ACC112 (cell line): ENCODE results near the gene ZNF618.
"Not testable (repeated sequence)": the region's sequence is repeated elsewhere in the genome, so short reads cannot be mapped to it uniquely, and the experiment has no call there.

Source experiments
- H2AFZ ChIP-seq: fragments of 200-600 bp; sonication (generic); one replicate; pipeline ENCODE4 v1.6.0; 2017; ENCODE audit warnings: antibody characterized with exemption, low read length; ENCODE audit not compliant: unreplicated experiment
- H3K27ac ChIP-seq: fragments of 200-600 bp; sonication (generic); 2 replicates; pipeline ENCODE4 v1.5.1; 2014; ENCODE audit warnings: low read depth, mild to moderate bottlenecking, antibody characterized with exemption, low read length, moderate library complexity
- H3K27me3 ChIP-seq: fragments of 200-600 bp; sonication (generic); 2 replicates; pipeline ENCODE4 v1.6.1; 2014; ENCODE audit warnings: mild to moderate bottlenecking, antibody characterized with exemption, low read length, moderate library complexity, mixed read lengths; ENCODE audit not compliant: insufficient read depth
- H3K36me3 ChIP-seq: fragments of 200-600 bp; sonication (generic); 2 replicates; pipeline ENCODE4 v1.6.1; 2016; ENCODE audit warnings: mild to moderate bottlenecking, antibody characterized with exemption, low read length, moderate library complexity, mixed read lengths; ENCODE audit not compliant: insufficient read depth
- H3K4me1 ChIP-seq: fragments of 200-600 bp; sonication (generic); one replicate; pipeline ENCODE4 v1.6.1; 2016; ENCODE audit warnings: low read length, mixed read lengths; ENCODE audit not compliant: insufficient read depth, unreplicated experiment, control insufficient read depth
- H3K4me3 ChIP-seq: fragments of 200-600 bp; sonication (generic); 2 replicates; pipeline ENCODE4 v1.5.1; 2014; ENCODE audit warnings: mild to moderate bottlenecking, low read depth, low read length
- H3K79me2 ChIP-seq: fragments of 200-600 bp; sonication (generic); one replicate; pipeline ENCODE4 v1.6.0; 2016; ENCODE audit warnings: low read length; ENCODE audit not compliant: control insufficient read depth, unreplicated experiment, insufficient read depth

ZNF618 gene

GRCh38 chr9:114078021-114078780 lies 202.1 kb downstream of the ZNF618 start, which contains the start of gene AMBP:
AMBP (minus strand) TSS chr9:114078300; CDS start chr9:114078209, 91 bp downstream.
- Histone ChIP-seq H3K27me3 (peaks cover 26% of the 10 kb centered on the region), H2AFZ (no peak within 1 kb of the TSS), H3K27ac (no peak within 1 kb of the TSS), H3K36me3 (no peaks in the 10 kb centered on the region), H3K79me2 (no peaks in the 10 kb centered on the region), H3K4me3 (no peak within 1 kb of the TSS), H3K4me1 (no peaks in the 10 kb centered on the region)

- H3K27ac ChIP-seq: no peak overlapping the region
These were observed 202.7 kb downstream of the ZNF618 start for GRCh38 chr9:114078781-114079156.

GRCh38 chr9:114080195-114080772 lies 204.2 kb downstream of the ZNF618 start:
- Histone ChIP-seq H3K27ac (no peak overlapping the region), H3K4me3 (no peak overlapping the region), H2AFZ (no peak overlapping the region), H3K27me3 (peaks cover 17% of the 10 kb centered on the region), H3K79me2 (no peaks in the 10 kb centered on the region), H3K36me3 (no peaks in the 10 kb centered on the region), H3K4me1 (no peaks in the 10 kb centered on the region)

More at GRCh38 chr9:114078781-114079156, 202.7 kb downstream of the ZNF618 start:
- no peaks in the 10 kb centered on the region for H3K36me3 ChIP-seq
- no peak overlapping the region for H3K4me3 ChIP-seq
- no peaks in the 10 kb centered on the region for H3K4me1 ChIP-seq
- no peaks in the 10 kb centered on the region for H3K79me2 ChIP-seq
- H3K27me3 ChIP-seq: peaks cover 26% of the 10 kb centered on the region
- no peak overlapping the region for H2AFZ ChIP-seq

GRCh38 chr9:114080773-114081440 lies 204.8 kb downstream of the ZNF618 start:
- no peak overlapping the region for H3K4me3 ChIP-seq
- no peaks in the 10 kb centered on the region for H3K79me2 ChIP-seq
- no peak overlapping the region for H3K27ac ChIP-seq
- no peaks in the 10 kb centered on the region for H3K4me1 ChIP-seq
- H2AFZ ChIP-seq: no peak overlapping the region
- peaks cover 11% of the 10 kb centered on the region; the same call in 1 of the 2 replicates for H3K27me3 ChIP-seq
- H3K36me3 ChIP-seq: no peaks in the 10 kb centered on the region

- Histone ChIP-seq H3K4me1 (no peaks in the 10 kb centered on the region), H3K79me2 (no peaks in the 10 kb centered on the region)
These were observed 205.4 kb downstream of the ZNF618 start for GRCh38 chr9:114081441-114082016.

GRCh38 chr9:114082017-114082762 lies 206.1 kb downstream of the ZNF618 start:
- Histone ChIP-seq H3K27me3 (no peaks in the 10 kb centered on the region), H3K4me1 (no peaks in the 10 kb centered on the region), H2AFZ (no peak overlapping the region), H3K27ac (no peak overlapping the region), H3K36me3 (no peaks in the 10 kb centered on the region), H3K79me2 (no peaks in the 10 kb centered on the region), H3K4me3 (no peak overlapping the region)

More at GRCh38 chr9:114081441-114082016, 205.4 kb downstream of the ZNF618 start:
- H3K4me3 ChIP-seq: no peak overlapping the region
- H3K36me3 ChIP-seq: no peaks in the 10 kb centered on the region
- no peak overlapping the region for H3K27ac ChIP-seq
- H2AFZ ChIP-seq: no peak overlapping the region
- H3K27me3 ChIP-seq: peaks cover 5% of the 10 kb centered on the region; the same call in 1 of the 2 replicates

GRCh38 chr9:114082763-114083412 lies 206.8 kb downstream of the ZNF618 start:
- not testable (repeated sequence) for H3K79me2 ChIP-seq, H3K27me3 ChIP-seq, H2AFZ ChIP-seq, H3K4me3 ChIP-seq, H3K27ac ChIP-seq, H3K36me3 ChIP-seq, H3K4me1 ChIP-seq

- H3K4me3 ChIP-seq: no peak overlapping the region
- no peaks in the 10 kb centered on the region for H3K4me1 ChIP-seq
- no peaks in the 10 kb centered on the region for H3K27me3 ChIP-seq
- no peaks in the 10 kb centered on the region for H3K36me3 ChIP-seq
- no peak overlapping the region for H2AFZ ChIP-seq
- H3K79me2 ChIP-seq: no peaks in the 10 kb centered on the region
- no peak overlapping the region for H3K27ac ChIP-seq
These were observed 207.6 kb downstream of the ZNF618 start for GRCh38 chr9:114083666-114084065.

GRCh38 chr9:114084282-114085073 lies 208.4 kb downstream of the ZNF618 start:
- no peaks in the 10 kb centered on the region for H3K79me2 ChIP-seq
- no peak overlapping the region for H3K4me3 ChIP-seq
- H3K27ac ChIP-seq: no peak overlapping the region
- H3K27me3 ChIP-seq: no peaks in the 10 kb centered on the region
- H3K36me3 ChIP-seq: no peaks in the 10 kb centered on the region
- H3K4me1 ChIP-seq: no peaks in the 10 kb centered on the region
- H2AFZ ChIP-seq: no peak overlapping the region
